CD14-positive monocyte (primary cell): ENCODE results near the gene FAM171A1. TPM values are rescaled to one million over a fixed set of nuclear protein-coding genes. Genes with fewer than 3 reads are reported as not detected.

ENCODE experiments used
- DNase-seq, 3 donors: peaks; one replicate each; pipeline ENCODE4 v3.0.0-alpha.2; 2011 to 2022
- H2AFZ ChIP-seq: 2 replicates; pipeline ENCODE4 v1.6.0; 2012; ENCODE audit warnings: mild to moderate bottlenecking, low read depth, low read length, inconsistent platforms; ENCODE audit not compliant: insufficient read depth, poor library complexity, severe bottlenecking
- H3K27ac ChIP-seq, 2 donors: 1 replicate in 1 of 2; 2 replicates in 1 of 2; pipeline ENCODE4 v1.5.1; 2012 to 2013; ENCODE audit warnings: low read length in 2 of 2, control low read depth in 1 of 2, inconsistent platforms in 1 of 2, low read depth in 1 of 2, mild to moderate bottlenecking in 1 of 2
- H3K27me3 ChIP-seq, 2 donors: one replicate each; pipeline versions ENCODE4 v1.6.0 to v1.6.1; 2011 to 2013; ENCODE audit warnings: low read length in 2 of 2; ENCODE audit not compliant: control insufficient read depth in 2 of 2, insufficient read depth in 2 of 2
- H3K36me3 ChIP-seq, 2 donors: replicated peaks in 1 of 2; 1 replicate in 1 of 2; 2 replicates in 1 of 2; pipeline versions ENCODE4 v1.5.1 to v1.6.1; 2012 to 2013; ENCODE audit warnings: low read length in 2 of 2, control low read depth in 1 of 2, inconsistent platforms in 1 of 2, mild to moderate bottlenecking in 1 of 2; ENCODE audit not compliant: insufficient read depth in 2 of 2, control insufficient read depth in 1 of 2
- H3K4me1 ChIP-seq, 2 donors: 1 replicate in 1 of 2; 2 replicates in 1 of 2; pipeline versions ENCODE4 v1.5.1 to v1.6.1; 2012 to 2013; ENCODE audit warnings: low read length in 2 of 2, control low read depth in 1 of 2, inconsistent platforms in 1 of 2, mild to moderate bottlenecking in 1 of 2, moderate library complexity in 1 of 2; ENCODE audit not compliant: insufficient read depth in 2 of 2, control insufficient read depth in 1 of 2
- H3K4me2 ChIP-seq: replicated peaks from 2 replicates; pipeline ENCODE3; 2012; ENCODE audit warnings: low read length, moderate library complexity, mild to moderate bottlenecking; ENCODE audit not compliant: poor library complexity, severe bottlenecking; ENCODE audit errors: extremely low read depth
- H3K4me3 ChIP-seq, 3 experiments: fragments of 200-600 bp in 1 of 3; sonication (generic) in 1 of 3; replicated peaks in 1 of 3; 1 replicate in 2 of 3; 2 replicates in 1 of 3; pipeline ENCODE4 v1.5.1; 2011 to 2013; ENCODE audit warnings: low read length in 3 of 3, mild to moderate bottlenecking in 3 of 3, control low read depth in 2 of 3, low read depth in 2 of 3, inconsistent platforms in 1 of 3, moderate library complexity in 1 of 3
- H3K79me2 ChIP-seq: 2 replicates; pipeline ENCODE4 v1.6.0; 2012; ENCODE audit warnings: mild to moderate bottlenecking, control low read depth, inconsistent platforms, low read length, moderate library complexity; ENCODE audit not compliant: insufficient read depth
- H3K9ac ChIP-seq: 2 replicates; pipeline ENCODE4 v1.6.0; 2017; ENCODE audit warnings: low read length, mild to moderate bottlenecking; ENCODE audit not compliant: insufficient read depth, poor library complexity, severe bottlenecking
- H3K9me3 ChIP-seq, 2 donors: replicated peaks in 1 of 2; 1 replicate in 1 of 2; 2 replicates in 1 of 2; pipeline versions ENCODE4 v1.5.1 to v1.6.1; 2012 to 2013; ENCODE audit warnings: low read length in 2 of 2, control low read depth in 1 of 2; ENCODE audit not compliant: control insufficient read depth in 1 of 2, insufficient read depth in 1 of 2
- H4K20me1 ChIP-seq: 2 replicates; pipeline ENCODE4 v1.6.0; 2012; ENCODE audit warnings: mild to moderate bottlenecking, low read length, control low read depth, moderate library complexity; ENCODE audit not compliant: insufficient read depth
- H3K27ac Mint-ChIP-seq, 7 donors: one replicate each; pipeline ENCODE4 v1.8.0; 2020; ENCODE audit warnings: mild to moderate bottlenecking in 7 of 7, mixed read lengths in 7 of 7, moderate library complexity in 6 of 7, inconsistent platforms in 2 of 7
- H3K27me3 Mint-ChIP-seq, 3 donors: one replicate each; pipeline ENCODE4 v1.8.0; 2021 to 2022; ENCODE audit warnings: low read depth in 3 of 3, mild to moderate bottlenecking in 3 of 3, mixed read lengths in 3 of 3, moderate library complexity in 3 of 3, inconsistent platforms in 1 of 3
- H3K36me3 Mint-ChIP-seq, 2 donors: one replicate each; pipeline ENCODE4 v1.8.0; 2020; ENCODE audit warnings: mixed read lengths in 2 of 2, inconsistent platforms in 1 of 2, mild to moderate bottlenecking in 1 of 2
- H3K4me1 Mint-ChIP-seq: one replicate; pipeline ENCODE4 v1.8.0; 2020; ENCODE audit warnings: mild to moderate bottlenecking, mixed read lengths
- H3K4me3 Mint-ChIP-seq, 2 donors: one replicate each; pipeline ENCODE4 v1.8.0; 2020; ENCODE audit warnings: mild to moderate bottlenecking in 2 of 2, mixed read lengths in 2 of 2, moderate library complexity in 1 of 2
- H3K9me3 Mint-ChIP-seq, 7 donors: one replicate each; pipeline ENCODE4 v1.8.0; 2020 to 2022; ENCODE audit warnings: mixed read lengths in 7 of 7, mild to moderate bottlenecking in 6 of 7, moderate library complexity in 6 of 7, inconsistent platforms in 2 of 7
- CTCF ChIP-seq: fragments of 200-600 bp; IDR thresholded peaks from one replicate; pipeline ENCODE4 v1.8.0; 2022; ENCODE audit warnings: antibody characterized with exemption, mild to moderate bottlenecking
- WGBS: methylation state at CpG from one replicate; pipeline ENCODE4 v1.1.5; 2013; ENCODE audit warnings: missing lambda C conversion rate; ENCODE audit not compliant: insufficient coverage; 5-methylcytosine and 5-hydroxymethylcytosine counted together
- intact Hi-C, 2 donors: fragments of 100-400 bp; cut with micrococcal nuclease; formaldehyde crosslinking; loops; one replicate each; pipeline versions ENCODE4 v1.15.0 to v1.15.1; 2023
- polyA plus RNA-seq, 3 donors: library from polyadenylated mRNA; depleted of rRNA in 1 of 3; unstranded in 2 of 3; stranded (reverse) in 1 of 3; fragments of 300-500 nt in 2 of 3; fragments of >200 nt in 1 of 3; fragmentation: Illumina TruSeq in 2 of 3; gene quantifications; 1 replicate in 2 of 3; 2 replicates in 1 of 3; pipeline ENCODE4 v1.2.3, GENCODE V29; 2012 to 2021

Gene FAM171A1
- polyA plus RNA-seq, 3 donors, result not detected

- Mint-ChIP-seq H3K36me3 (no peaks in the 10 kb centered on the region), H3K9me3 (peaks cover 0 to 1% (median 0%) of the 10 kb centered on the region in 7 donors), H3K4me1 (peaks cover 6% of the 10 kb centered on the region), H3K27me3 (peaks cover 11 to 17% (median 11%) of the 10 kb centered on the region in 3 donors), H3K4me3 (no peak overlapping the region), H3K27ac (no peak overlapping the region)
- Histone ChIP-seq H3K9ac (no peak overlapping the region), H3K27ac (no peak overlapping the region), H3K9me3 (no peaks in the 10 kb centered on the region), H3K4me3 (no peak overlapping the region), H3K4me2 (no peak overlapping the region), H4K20me1 (no peaks in the 10 kb centered on the region), H3K79me2 (no peaks in the 10 kb centered on the region), H3K36me3 (no peaks in the 10 kb centered on the region), H3K4me1 (no peaks in the 10 kb centered on the region), H2AFZ (no peak overlapping the region), H3K27me3 (no peaks in the 10 kb centered on the region)
- intact Hi-C loops, result no loop called here
- WGBS, result 96% methylated on average over 10 of the region's 11 CpGs
- no peak for DNase-seq
- TF ChIP-seq CTCF, result no peak
Observed at GRCh38 chr10:15251791-15252380, 119.2 kb downstream of the FAM171A1 start.

- Mint-ChIP-seq H3K27ac (peak overlapping the region in 1 of 7 donors; percentile 31), H3K4me3 (no peak overlapping the region)
- intact Hi-C loops, result no loop called here
Observed at GRCh38 chr10:15245530-15245929, 125.6 kb downstream of the FAM171A1 start.

More at GRCh38 chr10:15245530-15245929, 125.6 kb downstream of the FAM171A1 start:
- H3K4me2 ChIP-seq, result no peak overlapping the region
- H3K4me1 Mint-ChIP-seq, result no peaks in the 10 kb centered on the region
- no peak overlapping the region for H3K9ac ChIP-seq
- H3K27me3 ChIP-seq, result no peaks in the 10 kb centered on the region
- WGBS, result 60% methylated on average over 1 of the region's 3 CpGs
- H4K20me1 ChIP-seq, result no peaks in the 10 kb centered on the region
- TF ChIP-seq CTCF, result no peak
- H3K36me3 Mint-ChIP-seq, result no peaks in the 10 kb centered on the region
- no peak overlapping the region for H3K27ac ChIP-seq
- H3K27me3 Mint-ChIP-seq, result peaks cover 4 to 8% (median 5%) of the 10 kb centered on the region in 3 donors
- DNase-seq, result no peak
- no peaks in the 10 kb centered on the region for H3K79me2 ChIP-seq
- H3K36me3 ChIP-seq, result no peaks in the 10 kb centered on the region
- peaks cover 0 to 1% (median 0%) of the 10 kb centered on the region in 7 donors for H3K9me3 Mint-ChIP-seq
- no peaks in the 10 kb centered on the region for H3K4me1 ChIP-seq
- H2AFZ ChIP-seq, result no peak overlapping the region
- no peak overlapping the region for H3K4me3 ChIP-seq
- no peaks in the 10 kb centered on the region for H3K9me3 ChIP-seq
